Activated CD4-positive, alpha-beta T cell treated with anti-CD3 and anti-CD28 coated beads, Interleukin-2, amount 50 U/mL, for 48 hours (primary cell): ENCODE measurements around the gene PCSK2.
"Not testable (repeated sequence)": the region's sequence is repeated elsewhere in the genome, so short reads cannot be mapped to it uniquely, and the experiment has no call there.

Experiments
- DNase-seq, 2 experiments: peaks; one replicate each; pipeline ENCODE4 v3.0.0-alpha.2; 2020

Gene PCSK2

GRCh38 chr20:17226410-17227218, at the start of gene PCSK2:
Gene PCSK2 (plus strand): TSS chr20:17227040. CDS start chr20:17227306, 266 bp downstream.
- DNase-seq: no peak

GRCh38 chr20:17177341-17177740, 49.5 kb upstream of the PCSK2 start:
- no peak for DNase-seq

GRCh38 chr20:17179840-17180239, 47.0 kb upstream of the PCSK2 start:
- DNase-seq: no peak

GRCh38 chr20:17189976-17190695, 36.7 kb upstream of the PCSK2 start:
- no peak for DNase-seq

- no peak for DNase-seq
Measured at GRCh38 chr20:17197041-17197440, 29.8 kb upstream of the PCSK2 start.

- DNase-seq: no peak
Measured at GRCh38 chr20:17202030-17202429, 24.8 kb upstream of the PCSK2 start.

GRCh38 chr20:17202673-17203072, 24.2 kb upstream of the PCSK2 start:
- no peak for DNase-seq

- no peak for DNase-seq
Measured at GRCh38 chr20:17205084-17205813, 21.6 kb upstream of the PCSK2 start.

- no peak for DNase-seq
Measured at GRCh38 chr20:17210387-17210786, 16.5 kb upstream of the PCSK2 start.

GRCh38 chr20:17210983-17211382, 15.9 kb upstream of the PCSK2 start:
- no peak for DNase-seq

GRCh38 chr20:17215167-17215566, 11.7 kb upstream of the PCSK2 start:
- no peak for DNase-seq

GRCh38 chr20:17219856-17220255, 7.0 kb upstream of the PCSK2 start:
- DNase-seq: not testable (repeated sequence)

GRCh38 chr20:17223553-17223952, 3.3 kb upstream of the PCSK2 start:
- no peak for DNase-seq

- no peak for DNase-seq
Measured at GRCh38 chr20:17225851-17226409, 910 bp upstream of the PCSK2 start.

- no peak for DNase-seq
Measured at GRCh38 chr20:17227219-17227575, 357 bp downstream of the PCSK2 start.

GRCh38 chr20:17227669-17228623, 1.1 kb downstream of the PCSK2 start:
- DNase-seq: no peak

- DNase-seq: no peak
Measured at GRCh38 chr20:17228624-17229061, 1.8 kb downstream of the PCSK2 start.

- DNase-seq: no peak
Measured at GRCh38 chr20:17229256-17229655, 2.4 kb downstream of the PCSK2 start.

- DNase-seq: no peak
Measured at GRCh38 chr20:17233626-17234025, 6.8 kb downstream of the PCSK2 start.

GRCh38 chr20:17236766-17237165, 9.9 kb downstream of the PCSK2 start:
- DNase-seq: no peak

GRCh38 chr20:17248224-17248623, 21.4 kb downstream of the PCSK2 start:
- DNase-seq: no peak

GRCh38 chr20:17262786-17263185, 35.9 kb downstream of the PCSK2 start:
- DNase-seq: no peak
